Astrocyte (in vitro differentiated cells and primary cell): ENCODE results near the gene RAB40A.

ENCODE experiments used
- CTCF ChIP-seq: IDR thresholded peaks from 2 replicates; pipeline ENCODE4 v1.5.1; 2011; ENCODE audit warnings: low read depth, mild to moderate bottlenecking, inconsistent platforms, low read length, moderate library complexity; ENCODE audit not compliant: insufficient read depth
- EZH2 ChIP-seq: IDR thresholded peaks from 2 replicates; pipeline ENCODE4 v1.6.1; 2012; ENCODE audit warnings: mild to moderate bottlenecking, low read length, inconsistent platforms; ENCODE audit not compliant: insufficient read depth

- TF ChIP-seq CTCF (no peak), EZH2 (no peak)
These were observed 45.9 kb upstream of the RAB40A start for GRCh38 chrX:103565197-103565596.
